B cell (primary cell): ENCODE measurements around the gene BPIFB1. TPM values are rescaled to one million over a fixed set of nuclear protein-coding genes. Genes with fewer than 3 reads are reported as not detected.
A peak's percentile ranks its signal among the peaks of the same experiment; 100 is the strongest.

Source experiments
- ATAC-seq: fragments of 200-7000 bp; cut with Tn5 transposase; one replicate; pipeline ENCODE4 v1.10.0; 2021; ENCODE audit warnings: low read depth, mild to moderate bottlenecking, moderate number of reproducible peaks, moderate library complexity
- CTCF ChIA-PET: fragments of 350-600 bp; sonication (Branson Sonifier 250); formaldehyde crosslinking; loops from one replicate; lab custom pipeline; 2021; ENCODE audit warnings: antibody characterized with exemption, inconsistent platforms; lab: Charles Lee
- POLR2A ChIA-PET: fragments of 350-600 bp; sonication (Branson Sonifier 250); formaldehyde crosslinking; loops from one replicate; lab custom pipeline; 2021; ENCODE audit warnings: antibody characterized with exemption; lab: Charles Lee
- DNase-seq: peaks from one replicate; pipeline ENCODE4 v3.0.0; 2013
- H2AFZ ChIP-seq: 2 replicates; pipeline ENCODE4 v1.6.1; 2012; ENCODE audit warnings: mild to moderate bottlenecking, low read depth, low read length; ENCODE audit not compliant: insufficient read depth, poor library complexity, severe bottlenecking
- H3K27ac ChIP-seq, 2 donors: 1 replicate in 1 of 2; 2 replicates in 1 of 2; pipeline ENCODE4 v1.5.1; 2012 to 2013; ENCODE audit warnings: low read length in 2 of 2, mild to moderate bottlenecking in 2 of 2, moderate library complexity in 1 of 2
- H3K27me3 ChIP-seq, 4 experiments: fragments of 200-600 bp in 1 of 4; sonication (generic) in 1 of 4; replicated peaks in 1 of 4; 1 replicate in 2 of 4; 2 replicates in 2 of 4; pipeline versions ENCODE4 v1.6.1 to v1.7.0; 2013 to 2016; ENCODE audit warnings: low read length in 3 of 4, mild to moderate bottlenecking in 2 of 4, mixed read lengths in 1 of 4, moderate library complexity in 1 of 4; ENCODE audit not compliant: insufficient read depth in 4 of 4, control insufficient read depth in 3 of 4; ENCODE audit errors: control extremely low read depth in 1 of 4
- H3K36me3 ChIP-seq, 2 experiments: replicated peaks in 1 of 2; 1 replicate in 1 of 2; 2 replicates in 1 of 2; pipeline versions ENCODE4 v1.6.1 to v1.7.1; 2013; ENCODE audit warnings: low read length in 1 of 2; ENCODE audit not compliant: insufficient read depth in 2 of 2, control insufficient read depth in 1 of 2; ENCODE audit errors: control extremely low read depth in 1 of 2, extremely low read depth in 1 of 2
- H3K4me1 ChIP-seq, 2 donors: fragments of 200-600 bp in 1 of 2; sonication (generic) in 1 of 2; 1 replicate in 1 of 2; 2 replicates in 1 of 2; pipeline versions ENCODE4 v1.5.1 to v1.6.1; 2013 to 2017; ENCODE audit warnings: low read length in 2 of 2; ENCODE audit not compliant: control insufficient read depth in 2 of 2, insufficient read depth in 2 of 2
- H3K4me2 ChIP-seq: replicated peaks from 2 replicates; pipeline ENCODE3; 2012; ENCODE audit warnings: mild to moderate bottlenecking, low read depth, low read length; ENCODE audit not compliant: poor library complexity, severe bottlenecking
- H3K4me3 ChIP-seq, 5 experiments: fragments of 200-600 bp in 1 of 5; sonication (generic) in 1 of 5; 1 replicate in 3 of 5; 2 replicates in 2 of 5; pipeline versions ENCODE4 v1.5.1 to v1.7.0; 2011 to 2016; ENCODE audit warnings: low read length in 4 of 5, mild to moderate bottlenecking in 4 of 5, low read depth in 2 of 5, control low read depth in 1 of 5, moderate library complexity in 1 of 5; ENCODE audit not compliant: insufficient read depth in 1 of 5; ENCODE audit errors: control extremely low read depth in 1 of 5, extremely low read depth in 1 of 5
- H3K79me2 ChIP-seq: fragments of 200-600 bp; sonication (generic); one replicate; pipeline ENCODE4 v1.6.0; 2016; ENCODE audit warnings: low read length; ENCODE audit not compliant: control insufficient read depth, insufficient read depth
- H3K9ac ChIP-seq: fragments of 200-600 bp; sonication (generic); 2 replicates; pipeline ENCODE4 v1.6.1; 2017; ENCODE audit warnings: mild to moderate bottlenecking, low read length, moderate library complexity
- H3K9me3 ChIP-seq, 3 donors: one replicate each; pipeline versions ENCODE4 v1.6.1 to v1.7.1; 2013; ENCODE audit warnings: low read length in 2 of 3; ENCODE audit not compliant: control insufficient read depth in 2 of 3, insufficient read depth in 1 of 3; ENCODE audit errors: control extremely low read depth in 1 of 3
- H4K20me1 ChIP-seq: 2 replicates; pipeline ENCODE4 v1.6.0; 2012; ENCODE audit warnings: mild to moderate bottlenecking, low read length; ENCODE audit not compliant: insufficient read depth, control insufficient read depth, poor library complexity, severe bottlenecking
- H3K27ac Mint-ChIP-seq: one replicate; pipeline ENCODE4 v1.8.0; 2021; ENCODE audit warnings: mixed read lengths
- H3K27me3 Mint-ChIP-seq: one replicate; pipeline ENCODE4 v1.8.0; 2021; ENCODE audit warnings: mixed read lengths
- H3K4me1 Mint-ChIP-seq: one replicate; pipeline ENCODE4 v1.8.0; 2021; ENCODE audit warnings: mixed read lengths
- H3K4me3 Mint-ChIP-seq: one replicate; pipeline ENCODE4 v1.8.0; 2021; ENCODE audit warnings: mixed read lengths
- H3K9me3 Mint-ChIP-seq: one replicate; pipeline ENCODE4 v1.8.0; 2022; ENCODE audit warnings: mixed read lengths; ENCODE audit not compliant: insufficient read depth
- EZH2 ChIP-seq: IDR thresholded peaks from 2 replicates; pipeline ENCODE4 v1.6.1; 2012; ENCODE audit warnings: borderline replicate concordance, low read depth, mild to moderate bottlenecking, moderate library complexity, low read length; ENCODE audit not compliant: insufficient read depth, poor library complexity, severe bottlenecking
- WGBS: methylation state at CpG from one replicate; pipeline ENCODE4 v1.1.5; 2013; ENCODE audit warnings: missing lambda C conversion rate; ENCODE audit not compliant: insufficient coverage; 5-methylcytosine and 5-hydroxymethylcytosine counted together
- intact Hi-C: fragments of 100-400 bp; cut with micrococcal nuclease; formaldehyde crosslinking; loops from one replicate; pipeline ENCODE4 v1.10.0; 2022
- polyA plus RNA-seq: library from polyadenylated mRNA; depleted of rRNA; stranded (reverse); fragments of >200 nt; gene quantifications from 2 replicates; pipeline ENCODE4 v1.2.3, GENCODE V29; 2012
- total RNA-seq, 2 donors: library from RNA; stranded (reverse); fragments of 120-200 nt in 1 of 2; gene quantifications; 1 replicate in 1 of 2; 2 replicates in 1 of 2; pipeline versions ENCODE4 v1.2.3 to v1.2.4, GENCODE V29; 2013 to 2022
- TF ChIP-seq, protein P1 (sequence below): fragments of 200-600 bp; IDR thresholded peaks from one replicate; pipeline ENCODE4 v1.8.0; 2022; ENCODE audit warnings: antibody characterized with exemption, mild to moderate bottlenecking

The BPIFB1 gene
- total and polyA plus RNA-seq, 2 donors (not counting 1 experiment from before 2014, with no cell fraction given), result not detected

DNA sequence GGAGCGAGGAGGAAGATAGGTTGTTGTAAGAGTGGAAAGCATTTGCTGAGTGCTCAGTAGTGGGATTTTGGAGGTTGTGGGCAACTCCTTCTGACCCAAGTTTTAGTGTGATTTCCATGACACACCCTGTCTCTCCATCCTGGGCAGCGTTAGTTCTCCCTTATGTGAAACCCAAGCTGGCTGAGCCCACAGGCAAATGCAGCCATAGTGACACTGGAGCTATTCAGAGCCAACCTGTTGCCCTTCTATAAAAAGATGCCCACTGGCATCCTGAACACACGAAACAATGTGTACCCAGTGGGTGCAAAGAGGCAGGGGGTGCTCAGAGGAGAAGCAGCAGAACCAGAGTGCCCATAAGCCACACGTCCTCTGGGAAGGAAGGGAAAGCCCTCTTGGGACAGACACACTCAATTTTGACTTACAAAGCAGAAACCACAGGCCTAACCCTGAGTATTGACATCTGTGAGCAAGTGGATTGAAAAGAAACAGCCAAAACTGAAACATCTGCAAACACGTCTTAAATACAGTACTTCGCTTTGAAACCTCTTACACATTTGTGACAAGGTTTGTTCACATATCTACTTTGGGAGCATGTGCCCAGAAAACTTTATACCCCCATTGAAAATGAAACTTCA lies 54.6 kb downstream of the BPIFB1 start:
- ATAC-seq (no peak), DNase-seq (no peak)
- H3K9me3 ChIP-seq, result no peaks in the 10 kb centered on the region
- no peaks in the 10 kb centered on the region for H3K79me2 ChIP-seq
- peaks cover 3 to 11% of the 10 kb centered on the region in 2 donors for H3K4me1 ChIP-seq
- TF ChIP-seq EZH2, result no peak
- TF ChIP-seq, protein P1, sequence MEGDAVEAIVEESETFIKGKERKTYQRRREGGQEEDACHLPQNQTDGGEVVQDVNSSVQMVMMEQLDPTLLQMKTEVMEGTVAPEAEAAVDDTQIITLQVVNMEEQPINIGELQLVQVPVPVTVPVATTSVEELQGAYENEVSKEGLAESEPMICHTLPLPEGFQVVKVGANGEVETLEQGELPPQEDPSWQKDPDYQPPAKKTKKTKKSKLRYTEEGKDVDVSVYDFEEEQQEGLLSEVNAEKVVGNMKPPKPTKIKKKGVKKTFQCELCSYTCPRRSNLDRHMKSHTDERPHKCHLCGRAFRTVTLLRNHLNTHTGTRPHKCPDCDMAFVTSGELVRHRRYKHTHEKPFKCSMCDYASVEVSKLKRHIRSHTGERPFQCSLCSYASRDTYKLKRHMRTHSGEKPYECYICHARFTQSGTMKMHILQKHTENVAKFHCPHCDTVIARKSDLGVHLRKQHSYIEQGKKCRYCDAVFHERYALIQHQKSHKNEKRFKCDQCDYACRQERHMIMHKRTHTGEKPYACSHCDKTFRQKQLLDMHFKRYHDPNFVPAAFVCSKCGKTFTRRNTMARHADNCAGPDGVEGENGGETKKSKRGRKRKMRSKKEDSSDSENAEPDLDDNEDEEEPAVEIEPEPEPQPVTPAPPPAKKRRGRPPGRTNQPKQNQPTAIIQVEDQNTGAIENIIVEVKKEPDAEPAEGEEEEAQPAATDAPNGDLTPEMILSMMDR, result no peak
- Mint-ChIP-seq H3K4me3 (no peak overlapping the region), H3K27ac (no peak overlapping the region), H3K27me3 (peaks cover 9% of the 10 kb centered on the region), H3K9me3 (peaks cover 3% of the 10 kb centered on the region), H3K4me1 (peaks cover 12% of the 10 kb centered on the region)
- intact Hi-C loops, result no loop called here
- no peaks in the 10 kb centered on the region for H3K36me3 ChIP-seq
- ChIA-PET POLR2A (no interaction called here), CTCF (no interaction called here)
- H2AFZ ChIP-seq, result no peak overlapping the region
- no peak overlapping the region for H3K9ac ChIP-seq
- H3K27ac ChIP-seq, result no peak overlapping the region
- H3K27me3 ChIP-seq, result no peaks in the 10 kb centered on the region
- peak overlapping the region; percentile 11 for H3K4me2 ChIP-seq
- H4K20me1 ChIP-seq, result no peaks in the 10 kb centered on the region
- 17% methylated on average over 1 of the region's 6 CpGs for WGBS
- no peak overlapping the region for H3K4me3 ChIP-seq

DNA sequence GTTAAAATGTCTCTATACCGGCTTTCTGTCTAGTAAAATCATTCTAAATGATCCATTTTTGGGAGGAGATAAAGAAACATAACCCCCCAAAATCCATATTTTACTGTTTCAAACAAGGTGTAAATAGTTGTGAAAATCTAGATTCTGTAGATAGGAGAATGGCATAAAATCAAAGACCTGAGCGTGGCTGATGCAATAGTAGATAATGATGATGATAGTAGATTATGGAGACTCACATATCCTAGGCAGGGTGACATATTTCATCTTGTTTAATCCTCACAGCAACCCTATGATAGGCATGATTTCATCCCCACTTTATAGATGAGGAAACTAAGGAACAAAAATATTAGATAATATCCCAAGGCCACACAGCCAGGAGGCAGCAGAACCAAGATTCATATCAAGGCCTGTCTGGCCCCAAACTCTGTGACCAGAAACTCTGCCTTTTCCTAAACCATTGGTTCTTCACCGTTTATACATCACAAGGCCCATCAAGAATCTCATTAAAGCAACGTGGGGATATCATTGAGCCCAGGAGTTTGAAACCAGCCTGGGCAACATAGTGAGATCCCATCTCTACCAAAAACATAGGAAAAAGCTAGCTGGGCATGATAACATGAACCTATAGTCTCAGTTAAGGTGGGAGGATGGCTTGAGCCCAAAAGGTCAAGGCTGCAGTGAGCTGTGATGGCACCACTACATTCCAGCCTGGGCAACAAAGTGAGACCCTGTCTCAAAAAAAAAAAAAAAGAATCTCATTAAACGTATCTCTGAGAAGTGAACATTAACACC lies 55.6 kb downstream of the BPIFB1 start:
- Mint-ChIP-seq H3K27ac (no peak overlapping the region), H3K4me1 (peaks cover 14% of the 10 kb centered on the region), H3K4me3 (no peak overlapping the region), H3K27me3 (peaks cover 6% of the 10 kb centered on the region), H3K9me3 (peaks cover 3% of the 10 kb centered on the region)
- ATAC-seq (no peak), DNase-seq (no peak)
- H3K27me3 ChIP-seq, result no peaks in the 10 kb centered on the region
- no peak overlapping the region for H3K27ac ChIP-seq
- TF ChIP-seq EZH2, result no peak
- TF ChIP-seq, protein P1, result no peak
- H3K36me3 ChIP-seq, result no peaks in the 10 kb centered on the region
- ChIA-PET CTCF (no interaction called here), POLR2A (no interaction called here)
- no peaks in the 10 kb centered on the region for H3K9me3 ChIP-seq
- WGBS, result 100% methylated on average over 1 of the region's 5 CpGs
- no peaks in the 10 kb centered on the region for H4K20me1 ChIP-seq
- H2AFZ ChIP-seq, result no peak overlapping the region
- no peak overlapping the region for H3K9ac ChIP-seq
- intact Hi-C loops, result no loop called here
- no peak overlapping the region for H3K4me2 ChIP-seq
- peaks cover 3 to 11% of the 10 kb centered on the region in 2 donors for H3K4me1 ChIP-seq
- no peak overlapping the region for H3K4me3 ChIP-seq
- H3K79me2 ChIP-seq, result no peaks in the 10 kb centered on the region
